RWPE2 (cell line): ENCODE data around the gene SCART1.

ENCODE experiments used
- ATAC-seq: fragments of 200-7000 bp; cut with Tn5 transposase; 3 replicates; pipeline ENCODE4 v1.9.1; 2021; ENCODE audit warnings: low read depth
- DNase-seq: peaks from one replicate; pipeline ENCODE4 v3.0.0-alpha.2; 2020; ENCODE audit warnings: low spot score
- H3K27ac ChIP-seq: fragments of 450-650 bp; 2 replicates; pipeline ENCODE4 v1.5.1; 2017; ENCODE audit warnings: mild to moderate bottlenecking; ENCODE audit not compliant: poor library complexity, severe bottlenecking
- H3K27me3 ChIP-seq: fragments of 250-450 bp; sonication (Bioruptor Pico); 2 replicates; pipeline ENCODE4 v1.5.1; 2021; ENCODE audit warnings: mild to moderate bottlenecking, moderate library complexity; ENCODE audit not compliant: insufficient read depth, poor library complexity, severe bottlenecking
- H3K36me3 ChIP-seq: fragments of 250-450 bp; sonication (Bioruptor Pico); 2 replicates; pipeline ENCODE4 v1.5.1; 2020; ENCODE audit warnings: low read depth, mild to moderate bottlenecking, moderate library complexity
- H3K4me1 ChIP-seq: fragments of 250-450 bp; sonication (Bioruptor Pico); 2 replicates; pipeline ENCODE4 v1.5.1; 2021; ENCODE audit warnings: mild to moderate bottlenecking, moderate library complexity; ENCODE audit not compliant: insufficient read depth, poor library complexity, severe bottlenecking
- H3K4me3 ChIP-seq: fragments of 250-450 bp; sonication (Bioruptor Pico); 2 replicates; pipeline ENCODE4 v1.5.1; 2021; ENCODE audit warnings: mild to moderate bottlenecking, moderate library complexity; ENCODE audit not compliant: severe bottlenecking
- H3K9me3 ChIP-seq: fragments of 250-450 bp; sonication (Bioruptor Pico); 2 replicates; pipeline ENCODE4 v1.5.1; 2021; ENCODE audit warnings: mild to moderate bottlenecking, moderate library complexity; ENCODE audit not compliant: severe bottlenecking
- TF ChIP-seq, protein P1 (sequence below): fragments of 450-650 bp; IDR thresholded peaks from one replicate; pipeline ENCODE4 v1.5.1; 2017; ENCODE audit warnings: mild to moderate bottlenecking, moderate library complexity; ENCODE audit not compliant: poor library complexity, severe bottlenecking

SCART1 gene

DNA sequence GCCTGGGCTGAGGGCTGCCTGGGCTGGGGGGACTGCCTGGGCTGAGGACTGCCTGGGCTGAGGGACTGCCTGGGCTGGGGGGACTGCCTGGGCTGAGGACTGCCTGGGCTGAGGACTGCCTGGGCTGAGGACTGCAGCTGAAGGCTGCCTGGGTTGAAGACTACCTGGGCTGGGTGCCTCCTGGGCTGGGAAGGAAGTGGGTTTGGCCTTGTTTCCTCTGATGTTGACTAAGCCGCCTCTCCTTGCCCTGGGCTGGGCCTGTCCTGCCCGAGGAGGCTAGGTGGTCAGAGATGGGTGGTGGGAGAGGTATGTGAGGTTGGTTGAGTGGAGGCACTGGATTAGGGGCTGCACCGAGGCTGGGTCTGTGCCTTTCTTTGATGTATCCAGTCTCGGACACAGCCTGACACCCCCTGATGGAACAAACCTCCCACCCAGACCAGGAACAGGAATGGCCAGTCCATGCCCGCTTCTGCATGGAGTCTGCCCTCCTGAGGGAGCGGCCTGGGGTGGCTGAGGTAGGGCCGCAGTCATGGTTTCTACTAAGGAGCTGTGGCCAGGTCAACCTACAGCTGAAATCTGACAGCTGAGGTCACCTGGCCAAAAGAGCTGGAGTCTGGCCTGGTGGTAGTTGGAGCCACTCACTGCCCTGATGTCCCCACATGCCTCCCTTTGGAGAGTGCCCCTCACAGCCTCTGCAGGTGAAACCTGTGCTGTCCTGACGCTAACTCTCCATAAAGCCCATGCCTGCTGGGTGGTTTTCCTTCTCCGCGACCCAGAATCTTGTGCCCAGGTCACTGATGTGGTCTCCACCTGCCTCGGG lies 22.3 kb downstream of the SCART1 start:
- Histone ChIP-seq H3K4me3 (no peak overlapping the region), H3K4me1 (no peaks in the 10 kb centered on the region), H3K36me3 (no peaks in the 10 kb centered on the region), H3K9me3 (no peaks in the 10 kb centered on the region), H3K27me3 (no peaks in the 10 kb centered on the region), H3K27ac (no peak overlapping the region)
- ATAC-seq, result peak; percentile 61
- DNase-seq, result no peak
- TF ChIP-seq, protein P1, sequence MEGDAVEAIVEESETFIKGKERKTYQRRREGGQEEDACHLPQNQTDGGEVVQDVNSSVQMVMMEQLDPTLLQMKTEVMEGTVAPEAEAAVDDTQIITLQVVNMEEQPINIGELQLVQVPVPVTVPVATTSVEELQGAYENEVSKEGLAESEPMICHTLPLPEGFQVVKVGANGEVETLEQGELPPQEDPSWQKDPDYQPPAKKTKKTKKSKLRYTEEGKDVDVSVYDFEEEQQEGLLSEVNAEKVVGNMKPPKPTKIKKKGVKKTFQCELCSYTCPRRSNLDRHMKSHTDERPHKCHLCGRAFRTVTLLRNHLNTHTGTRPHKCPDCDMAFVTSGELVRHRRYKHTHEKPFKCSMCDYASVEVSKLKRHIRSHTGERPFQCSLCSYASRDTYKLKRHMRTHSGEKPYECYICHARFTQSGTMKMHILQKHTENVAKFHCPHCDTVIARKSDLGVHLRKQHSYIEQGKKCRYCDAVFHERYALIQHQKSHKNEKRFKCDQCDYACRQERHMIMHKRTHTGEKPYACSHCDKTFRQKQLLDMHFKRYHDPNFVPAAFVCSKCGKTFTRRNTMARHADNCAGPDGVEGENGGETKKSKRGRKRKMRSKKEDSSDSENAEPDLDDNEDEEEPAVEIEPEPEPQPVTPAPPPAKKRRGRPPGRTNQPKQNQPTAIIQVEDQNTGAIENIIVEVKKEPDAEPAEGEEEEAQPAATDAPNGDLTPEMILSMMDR, result no peak

DNA sequence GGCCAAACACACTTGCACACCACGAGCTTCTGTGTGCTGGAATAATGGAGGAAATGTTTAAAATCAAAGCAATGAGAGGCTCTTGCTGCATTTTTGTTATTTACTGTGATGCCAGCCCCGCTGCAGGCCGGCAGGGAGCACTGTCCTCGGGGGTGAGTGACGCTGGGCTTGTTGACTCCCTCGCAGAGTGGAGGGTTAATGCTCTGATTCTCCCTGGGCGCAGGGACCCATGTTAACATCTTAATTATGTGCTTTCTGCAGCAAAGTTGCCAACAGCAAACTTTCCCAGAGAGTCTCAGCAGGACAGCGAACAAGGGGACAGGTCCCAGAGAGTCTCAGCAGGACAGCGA lies 22.9 kb downstream of the SCART1 start:
- ATAC-seq (no peak), DNase-seq (no peak)
- Histone ChIP-seq H3K4me3 (no peak overlapping the region), H3K4me1 (no peaks in the 10 kb centered on the region), H3K27me3 (no peaks in the 10 kb centered on the region), H3K9me3 (no peaks in the 10 kb centered on the region), H3K27ac (no peak overlapping the region), H3K36me3 (no peaks in the 10 kb centered on the region)
- TF ChIP-seq, protein P1, result no peak

DNA sequence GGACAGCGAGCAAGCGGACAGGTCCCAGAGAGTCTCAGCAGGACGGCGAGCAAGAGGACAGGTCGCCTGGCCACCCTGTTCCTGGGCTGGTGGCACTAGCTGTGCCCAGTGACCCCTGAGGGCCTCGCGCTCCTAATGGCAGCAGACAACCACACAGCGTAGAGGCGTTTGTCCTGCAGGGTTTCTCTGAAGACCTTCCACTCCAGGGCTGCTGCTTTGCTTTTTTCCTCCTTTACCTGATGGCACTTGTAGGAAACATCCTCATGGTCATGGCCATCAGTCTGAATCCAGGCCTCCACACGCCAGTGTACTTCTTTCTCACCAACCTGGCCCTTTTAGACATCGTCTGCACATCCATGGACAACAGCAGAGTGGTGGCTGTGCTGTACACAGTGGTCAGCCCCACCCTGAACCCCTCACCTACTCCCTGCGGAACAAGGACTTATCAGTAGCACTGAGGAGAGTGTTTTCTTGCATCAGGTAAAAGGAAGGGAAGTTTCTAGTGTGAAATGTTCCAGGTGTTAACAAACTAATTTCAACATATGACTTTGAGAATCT lies 27.4 kb downstream of the SCART1 start:
- DNase-seq (no peak), ATAC-seq (no peak)
- Histone ChIP-seq H3K4me1 (no peaks in the 10 kb centered on the region), H3K27ac (no peak overlapping the region), H3K9me3 (peaks cover under 1% of the 10 kb centered on the region), H3K27me3 (no peaks in the 10 kb centered on the region), H3K36me3 (no peaks in the 10 kb centered on the region), H3K4me3 (no peak overlapping the region)
- TF ChIP-seq, protein P1, result no peak

DNA sequence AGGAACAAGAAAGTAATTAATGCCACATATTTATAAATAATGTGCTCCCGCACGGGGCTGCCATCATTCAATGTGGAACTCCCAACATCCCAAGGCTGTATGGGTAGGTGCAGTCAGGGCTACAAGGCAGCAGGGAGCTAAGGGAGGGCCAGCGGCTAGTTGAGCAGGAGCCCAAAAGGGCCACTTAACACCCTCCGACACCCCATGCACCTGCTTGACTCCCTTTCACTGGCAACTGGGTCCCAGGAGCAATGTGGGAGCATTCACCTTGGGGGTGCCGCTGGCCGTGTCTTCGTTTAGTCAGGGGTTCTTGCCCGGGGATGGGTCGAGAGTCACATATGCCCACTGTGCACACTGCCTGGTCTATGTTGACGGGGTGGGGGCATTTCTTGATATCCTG lies 27.9 kb downstream of the SCART1 start:
- TF ChIP-seq, protein P1, result no peak
- no peak overlapping the region for H3K27ac ChIP-seq
- no peaks in the 10 kb centered on the region for H3K27me3 ChIP-seq
- H3K36me3 ChIP-seq, result no peaks in the 10 kb centered on the region
- no peak for DNase-seq
- ATAC-seq, result no peak
- no peak overlapping the region for H3K4me3 ChIP-seq
- no peaks in the 10 kb centered on the region for H3K4me1 ChIP-seq
- peaks cover 3% of the 10 kb centered on the region for H3K9me3 ChIP-seq

DNA sequence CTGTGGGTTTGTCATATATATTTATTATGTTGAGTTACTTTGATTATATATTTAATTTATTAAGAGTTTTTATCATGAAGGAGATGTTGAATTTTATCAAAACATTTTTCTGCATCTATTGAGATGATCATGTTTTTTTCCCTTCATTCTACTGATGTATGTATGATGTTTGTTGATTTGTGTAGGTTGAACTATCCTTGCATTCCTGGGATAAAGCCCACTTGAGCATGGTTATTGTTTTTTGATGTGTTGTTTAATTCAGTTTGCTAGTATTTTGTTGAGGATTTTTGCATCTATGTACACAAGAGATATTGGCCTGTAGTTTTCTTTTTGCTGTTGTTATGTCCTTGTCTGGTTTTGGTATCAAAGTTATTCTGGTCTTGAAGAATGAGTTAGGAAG lies 31.1 kb downstream of the SCART1 start:
- H3K4me3 ChIP-seq, result no peak overlapping the region
- no peak for ATAC-seq
- H3K27ac ChIP-seq, result no peak overlapping the region
- peaks cover 3% of the 10 kb centered on the region for H3K9me3 ChIP-seq
- no peaks in the 10 kb centered on the region for H3K4me1 ChIP-seq
- H3K27me3 ChIP-seq, result no peaks in the 10 kb centered on the region
- no peak for DNase-seq
- TF ChIP-seq, protein P1, result no peak
- no peaks in the 10 kb centered on the region for H3K36me3 ChIP-seq
